SIG-M5 treated with dmso at 0.1 percent for 504 hours (cell line): ENCODE measurements around the gene ZFP14.
"Not testable (repeated sequence)": the region's sequence is repeated elsewhere in the genome, so short reads cannot be mapped to it uniquely, and the experiment has no call there.

ENCODE experiments used
- DNase-seq: peaks from one replicate; lab custom pipeline; 2025; ENCODE audit not compliant: unreplicated experiment; lab: John Stamatoyannopoulos, UW

The ZFP14 gene

DNA sequence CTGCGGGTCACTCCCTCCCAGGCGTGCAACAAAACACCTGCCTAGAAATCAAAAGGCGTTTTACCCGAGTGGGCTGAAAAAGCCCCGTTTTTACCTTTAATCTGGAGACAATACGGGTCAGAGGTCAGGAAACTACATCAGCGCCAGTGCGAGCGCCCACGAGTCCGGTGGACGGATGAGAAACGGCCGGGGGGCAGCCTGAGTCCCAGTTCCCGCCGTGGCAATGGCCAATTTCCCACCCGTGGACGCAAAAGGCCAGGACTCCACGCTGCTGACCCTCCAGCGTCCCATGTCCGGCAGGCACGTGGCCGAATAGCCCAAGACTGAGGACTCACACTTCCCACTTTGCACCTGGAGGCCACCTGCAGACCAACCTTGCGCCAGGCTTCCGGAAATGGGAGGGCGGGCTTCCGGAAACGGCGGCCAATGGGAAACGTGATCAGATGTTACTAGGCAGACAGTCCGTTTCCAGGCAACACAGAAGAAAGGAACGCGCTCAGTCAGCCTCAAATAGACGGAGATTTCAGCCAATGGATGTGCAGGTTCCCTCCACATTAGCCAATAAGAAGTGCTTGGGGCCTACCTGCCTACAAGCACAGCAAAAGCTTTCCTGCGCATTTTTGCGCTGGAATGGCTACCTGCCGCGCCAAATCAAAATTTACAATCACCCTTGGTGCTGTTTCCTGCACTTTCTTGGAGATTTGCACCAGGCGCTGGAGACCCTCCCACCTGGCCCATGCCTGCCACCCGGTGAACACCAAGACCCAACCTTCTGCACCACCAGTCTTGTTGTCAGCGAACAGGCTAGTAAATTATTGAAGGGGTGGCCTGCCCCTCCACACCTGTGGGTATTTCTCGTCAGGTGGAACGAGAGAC is 47.4 kb downstream of the ZFP14 start:
- peak; percentile 3 for DNase-seq

DNA sequence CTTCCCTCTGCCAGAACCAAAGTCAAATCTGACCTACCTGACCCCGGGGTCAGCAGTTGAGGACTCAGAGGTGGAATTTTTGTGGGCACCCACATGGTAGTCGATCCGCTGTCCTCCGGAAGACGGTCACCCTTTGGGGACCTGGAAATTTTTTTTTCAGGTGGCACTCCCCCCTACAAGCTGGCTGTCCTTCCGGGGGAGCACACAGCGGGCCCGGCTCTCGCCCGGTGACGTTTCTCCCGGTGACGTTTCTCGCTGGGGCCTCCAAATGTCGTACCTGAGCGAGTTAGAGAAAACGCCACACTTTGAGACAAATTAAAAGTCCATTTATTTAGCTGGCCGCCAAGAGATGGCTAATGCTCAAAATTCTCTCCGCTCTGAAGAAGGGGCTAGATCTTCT is 48.8 kb downstream of the ZFP14 start:
- DNase-seq = no peak

DNA sequence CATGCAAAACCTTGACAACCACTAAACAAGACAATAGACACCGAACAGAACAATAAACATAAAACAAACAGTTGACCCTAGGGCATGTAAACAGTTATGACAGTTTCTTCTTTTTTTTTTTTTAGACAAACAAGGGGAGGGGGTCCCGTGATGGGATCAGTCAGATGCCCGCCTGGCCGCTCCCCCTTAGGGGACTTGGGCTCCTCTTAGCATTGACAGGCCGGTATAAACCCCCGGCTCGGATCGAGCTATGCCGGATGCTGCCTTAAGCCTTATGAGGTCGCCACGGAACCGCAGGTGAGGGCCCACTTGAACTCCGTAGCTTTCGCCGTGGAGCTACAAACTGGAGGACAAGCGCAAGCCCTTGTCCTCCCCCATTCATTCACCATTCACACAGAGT is 49.5 kb downstream of the ZFP14 start:
- not testable (repeated sequence) for DNase-seq

DNA sequence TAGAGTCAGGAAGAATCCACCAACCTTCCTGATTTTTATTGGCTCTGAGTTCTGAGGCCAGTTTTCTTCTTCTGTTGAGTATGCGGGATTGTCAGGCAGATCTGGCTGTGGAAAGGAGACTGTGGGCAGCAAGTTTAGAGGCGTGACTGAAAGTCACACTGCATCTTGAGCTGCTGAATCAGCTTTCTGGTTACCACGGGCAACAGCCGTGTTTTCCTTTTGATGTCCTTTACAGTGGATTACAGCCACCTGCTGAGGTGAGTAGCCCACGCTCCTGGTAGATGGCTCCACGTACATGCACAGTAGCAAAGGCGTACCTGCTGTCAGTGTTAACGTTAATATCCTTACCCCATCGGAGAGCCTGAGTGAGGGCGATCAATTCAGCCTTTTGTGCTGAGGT is 52.4 kb downstream of the ZFP14 start:
- not testable (repeated sequence) for DNase-seq

DNA sequence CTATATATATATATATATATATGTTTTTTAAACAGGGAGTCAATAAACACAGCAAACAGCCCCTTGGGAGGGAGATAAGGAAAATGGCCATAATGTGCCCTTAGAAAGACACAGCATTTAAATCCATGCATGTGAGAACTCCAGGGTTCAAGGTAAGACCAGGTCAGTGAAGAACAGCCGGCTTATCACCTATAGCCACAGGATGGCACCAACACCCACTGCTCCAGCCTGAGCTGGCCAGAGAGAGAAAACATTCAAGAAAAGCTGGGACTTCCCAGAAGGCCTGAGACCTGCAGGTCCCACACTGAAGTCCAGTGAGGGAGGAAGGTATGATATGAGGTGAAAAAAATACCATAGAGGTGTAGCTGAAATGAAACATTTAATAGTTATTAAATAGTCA is 63.8 kb downstream of the ZFP14 start:
- not testable (repeated sequence) for DNase-seq

DNA sequence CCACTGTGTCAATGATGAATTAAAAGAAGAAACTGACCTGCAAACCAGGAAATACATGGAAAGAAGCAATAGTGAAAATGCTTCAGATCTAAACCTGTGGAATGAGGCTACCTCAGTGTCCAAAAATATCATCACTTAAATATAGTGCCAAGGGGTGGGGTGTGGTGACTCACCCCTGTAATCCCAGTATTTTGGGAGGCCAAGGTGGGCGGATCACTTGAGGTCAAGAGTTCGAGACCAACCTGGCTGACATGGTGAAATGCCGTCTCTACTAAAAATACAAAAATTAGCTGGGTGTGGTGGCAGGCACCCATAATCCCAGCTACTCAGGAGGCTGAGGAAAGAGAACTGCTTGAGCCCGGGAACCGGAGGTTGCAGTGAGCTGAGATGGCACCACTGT is 64.9 kb downstream of the ZFP14 start:
- DNase-seq = not testable (repeated sequence)

DNA sequence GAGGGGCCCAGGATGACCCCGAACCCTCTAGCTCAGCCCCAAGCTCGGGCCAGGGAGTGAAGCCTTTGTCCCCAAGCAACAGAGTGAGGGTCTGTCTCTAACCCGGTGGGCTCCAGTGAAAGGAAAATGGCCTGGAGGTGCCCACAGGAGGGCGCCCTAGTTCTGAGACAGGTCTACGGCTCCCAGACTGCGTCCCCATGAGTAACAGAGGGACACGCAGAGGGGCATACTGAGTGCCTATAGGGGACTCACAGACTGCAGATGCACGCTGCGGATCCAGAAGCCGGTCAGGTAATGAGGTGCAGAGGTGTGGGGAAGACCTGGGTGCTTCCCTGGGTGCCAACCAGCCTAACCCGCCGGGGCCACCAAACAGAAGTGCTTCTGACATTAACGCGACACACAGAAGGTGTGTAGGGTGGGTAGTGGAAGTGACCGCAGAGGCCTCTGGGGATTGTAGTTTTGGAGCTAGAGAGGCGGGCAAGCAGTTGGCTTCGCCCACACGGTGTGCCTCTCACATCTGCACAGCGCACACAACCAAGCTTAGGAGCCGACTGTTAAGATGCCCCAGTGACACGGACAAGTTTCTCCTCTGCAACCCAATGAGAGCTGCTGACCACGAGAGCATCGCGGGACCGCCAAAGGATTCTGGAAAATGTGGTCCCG is 67.8 kb downstream of the ZFP14 start:
- not testable (repeated sequence) for DNase-seq

DNA sequence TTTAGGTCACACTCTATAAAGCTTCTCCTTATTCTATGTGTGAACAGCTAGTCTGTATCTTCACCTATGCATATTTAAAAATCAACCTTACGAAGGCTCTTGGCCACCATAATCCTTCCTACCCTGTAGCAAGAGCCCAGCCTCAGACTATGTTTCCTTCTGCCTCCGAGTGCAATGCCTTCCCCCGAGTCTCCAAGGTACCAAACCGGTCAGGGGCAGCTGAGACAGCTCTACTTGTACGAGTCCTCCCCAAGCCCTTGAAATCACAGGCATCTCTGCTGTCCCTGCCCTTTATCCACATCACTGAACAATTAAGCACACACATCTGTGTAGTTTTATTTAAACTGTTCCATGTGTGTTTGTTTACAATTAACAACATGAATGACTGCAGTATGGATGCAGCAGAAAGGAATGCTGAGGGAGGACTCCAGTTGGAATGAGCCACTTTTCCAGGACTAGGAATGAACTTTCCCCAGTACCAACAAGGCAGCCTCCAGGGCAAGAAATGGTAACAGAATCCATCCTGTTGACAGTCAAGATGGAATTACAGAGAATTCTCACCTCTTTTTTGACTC is 68.5 kb downstream of the ZFP14 start:
- not testable (repeated sequence) for DNase-seq

DNA sequence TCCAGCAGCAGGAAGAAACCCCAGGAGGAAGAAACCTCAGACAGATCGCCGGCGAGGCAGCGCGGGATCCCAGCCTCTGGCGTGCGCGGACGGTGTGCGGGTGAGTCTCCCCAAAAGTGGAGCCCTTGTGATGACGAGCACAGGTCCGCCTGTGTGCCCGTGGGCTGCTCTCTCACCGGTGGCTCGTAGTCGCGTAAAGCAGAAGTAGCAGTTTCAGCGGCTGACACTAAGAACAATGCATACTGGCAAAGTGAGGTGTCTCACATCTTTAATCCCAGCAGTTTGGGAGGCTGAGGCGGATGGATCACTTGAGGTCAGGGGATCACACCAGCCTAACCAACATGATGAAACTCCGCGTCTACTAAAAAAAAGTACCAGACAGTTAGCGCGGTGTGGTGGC is 69.2 kb downstream of the ZFP14 start:
- DNase-seq = not testable (repeated sequence)

DNA sequence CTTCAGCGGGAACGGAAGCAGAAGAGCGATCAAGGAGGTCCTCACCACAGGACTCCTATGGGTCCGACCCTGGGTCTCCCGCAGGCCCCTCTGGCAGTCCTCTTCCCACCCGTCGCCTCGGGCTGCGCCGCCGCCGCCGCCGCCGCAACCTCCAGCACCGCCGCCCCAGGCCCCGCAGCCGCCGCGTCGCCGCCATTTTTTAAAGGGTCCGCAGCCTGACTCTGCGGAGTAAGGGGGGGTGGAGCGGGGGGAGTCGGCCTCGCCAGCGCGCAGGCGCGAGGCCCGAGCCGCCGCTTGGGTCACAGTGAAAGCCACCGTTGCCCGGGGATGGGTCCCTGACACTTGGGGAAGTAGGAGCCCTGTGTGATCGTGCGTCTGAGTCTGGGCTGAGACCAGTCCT is 69.7 kb downstream of the ZFP14 start:
- not testable (repeated sequence) for DNase-seq

DNA sequence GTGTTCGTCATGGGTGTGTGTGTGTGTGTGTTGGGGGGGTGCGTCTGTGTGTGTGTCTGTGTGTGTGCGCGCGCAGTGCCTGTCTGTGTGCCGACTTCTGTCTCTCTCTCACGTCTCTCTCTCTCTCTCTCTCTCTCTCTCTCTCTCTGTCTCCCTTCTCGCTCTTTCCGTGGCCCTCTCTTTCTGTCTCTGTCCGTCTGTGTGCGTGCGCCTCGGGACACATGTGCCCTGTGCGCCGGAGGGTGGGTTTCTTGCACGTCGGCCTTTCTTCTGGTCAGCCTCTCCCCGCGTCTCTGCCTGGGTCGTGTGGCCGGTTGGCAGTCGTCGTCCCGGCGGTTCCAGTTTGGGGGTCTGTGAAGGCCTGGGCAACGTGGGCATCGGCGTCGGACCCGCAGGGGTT is 86.7 kb downstream of the ZFP14 start:
- DNase-seq = not testable (repeated sequence)
